GM12874 (cell line): ENCODE data around the gene ZNF609.

ENCODE experiments used
- CTCF ChIP-seq: IDR thresholded peaks from 2 replicates; pipeline ENCODE4 v1.5.1; 2011; ENCODE audit warnings: low read depth, mild to moderate bottlenecking, control low read depth, low read length, moderate library complexity; ENCODE audit not compliant: insufficient read depth

The ZNF609 gene

GRCh38 chr15:64460724-64461720 is 644 bp downstream of the ZNF609 start:
- no peak for TF ChIP-seq CTCF

- no peak for TF ChIP-seq CTCF
Observed at GRCh38 chr15:64461721-64462162, 1.4 kb downstream of the ZNF609 start.

GRCh38 chr15:64462492-64462891 is 2.1 kb downstream of the ZNF609 start:
- TF ChIP-seq CTCF = no peak

GRCh38 chr15:64464276-64465005 is 4.1 kb downstream of the ZNF609 start:
- no peak for TF ChIP-seq CTCF

GRCh38 chr15:64466408-64467141 is 6.2 kb downstream of the ZNF609 start:
- TF ChIP-seq CTCF = no peak

GRCh38 chr15:64472161-64472560 is 11.8 kb downstream of the ZNF609 start:
- TF ChIP-seq CTCF = no peak

- no peak for TF ChIP-seq CTCF
Observed at GRCh38 chr15:64474846-64475245, 14.5 kb downstream of the ZNF609 start.
